ENCODE results near the gene CSNK2A2. TPM values are rescaled to one million over a fixed set of nuclear protein-coding genes. Genes with fewer than 3 reads are reported as not detected.
A peak's percentile ranks its signal among the peaks of the same experiment; 100 is the strongest.

The CSNK2A2 gene
- total and polyA plus RNA-seq, 2 of the 8 experiments (the other 6 are each of a cell fraction or from before 2014, with no cell fraction given) = 37.9 to 128 TPM

- H3K23ac ChIP-seq (ENCODE audit: insufficient read length) = no peak overlapping the region
- no peaks in the 10 kb centered on the region for H4K20me1 ChIP-seq (replicated peaks in 1 of 2; ENCODE audit: control insufficient read depth in 1 of 2, insufficient read depth in 2 of 2, low read length in 2 of 2)
- H3K4me2 ChIP-seq (ENCODE audit: insufficient read depth in 1 of 2, low read depth in 2 of 2, low read length in 2 of 2) = peak overlapping the region; percentile 80 to 98
- peak overlapping the region; percentile 12; the same call in 1 of the 2 replicates for H2BK12ac ChIP-seq (ENCODE audit: low read depth, low read length)
- peaks cover 11% of the 10 kb centered on the region for H3K23me2 ChIP-seq (ENCODE audit: low read depth, low read length)
- peak overlapping the region; percentile 74 to 83 (median 78) for H3K4me3 ChIP-seq (ENCODE audit: extremely low read depth in 1 of 4, insufficient read depth in 2 of 4, low read depth in 3 of 4, low read length in 4 of 4)
- 1% methylated on average over 13 of the region's 13 CpGs; no CpG with 5 or more reads in 1 of the 2 experiments for WGBS, 2 experiments (ENCODE audit: extremely low coverage in 1 of 2, insufficient coverage in 1 of 2, insufficient read length in 1 of 2, insufficient replicate concordance in 2 of 2, low coverage in 1 of 2, low lambda C conversion rate in 2 of 2, missing lambda C conversion rate in 1 of 2)
- H3K27ac ChIP-seq (ENCODE audit: low read depth, low read length) = no peak overlapping the region
- H3K79me1 ChIP-seq (ENCODE audit: low read depth, low read length) = no peaks in the 10 kb centered on the region
- no peaks in the 10 kb centered on the region for H3K9me3 ChIP-seq (ENCODE audit: insufficient read depth in 2 of 2, low read depth in 1 of 2, low read length in 1 of 2)
- no peaks in the 10 kb centered on the region for H3K36me3 ChIP-seq (ENCODE audit: control insufficient read depth in 2 of 4, insufficient read depth in 4 of 4, low read length in 3 of 4)
- H3K56ac ChIP-seq (replicated peaks; ENCODE audit: insufficient read length, low read depth, low read length) = no peak overlapping the region
- H2AK5ac ChIP-seq (ENCODE audit: low read depth, low read length) = no peak overlapping the region
- ChIA-PET POLR2A (ENCODE audit: partially characterized antibody) (interaction anchor here (1.1 to 1.3 kb wide), 2 partner anchors 13 to 47 kb away, joined by 3 to 4 read pairs; a partner anchor contains a TSS), CTCF (ENCODE audit: partially characterized antibody) (no interaction called here)
- 0 out of 2 replicates have a peak overlapping the region, but pooled peaks have one; percentile 12 for H3K18ac ChIP-seq (ENCODE audit: extremely low read depth, low read length)
- H2AFZ ChIP-seq (ENCODE audit: low read length) = peak overlapping the region; percentile 99
- peak overlapping the region; percentile 36; the same call in 1 of the 2 replicates for H2BK5ac ChIP-seq (ENCODE audit: low read depth, low read length)
- no peak overlapping the region for H3K4ac ChIP-seq (replicated peaks; ENCODE audit: insufficient read length, low read depth, low read length)
- H4K8ac ChIP-seq (ENCODE audit: extremely low read depth, insufficient read depth, low read length) = peak overlapping the region; percentile 7; the same call in 1 of the 2 replicates
- no peak overlapping the region for H4K5ac ChIP-seq (ENCODE audit: insufficient read length, low read depth, low read length)
- DNase-seq (ENCODE audit: low read depth in 1 of 2, low spot score in 2 of 2) (peak; percentile 73 to 90), FAIRE-seq (peak; percentile 82)
- no peak overlapping the region for H2BK120ac ChIP-seq (replicated peaks; ENCODE audit: low read depth, low read length)
- peak overlapping the region in 3 of 4 experiments; percentile 52 to 93 (median 64); a peak in 6 of 7 replicates for H3K9ac ChIP-seq (replicated peaks in 1 of 4; ENCODE audit: extremely low read depth in 1 of 4, low read depth in 3 of 4, low read length in 3 of 4)
- peak overlapping the region; percentile 27; the same call in 1 of the 2 replicates for H2BK20ac ChIP-seq (ENCODE audit: low read length)
- 0 out of 2 replicates have a peak overlapping the region, but pooled peaks have one; percentile 97 for H2BK15ac ChIP-seq (ENCODE audit: low read length)
- no peak overlapping the region for H4K91ac ChIP-seq (replicated peaks; ENCODE audit: insufficient read length, low read length)
- no peaks in the 10 kb centered on the region for H3K27me3 ChIP-seq (replicated peaks in 1 of 4; ENCODE audit: control insufficient read depth in 3 of 4, extremely low read depth in 1 of 4, insufficient read depth in 3 of 4, low read length in 3 of 4)
- H3K79me2 ChIP-seq (ENCODE audit: control insufficient read depth in 1 of 2, insufficient read depth in 2 of 2, low read length in 2 of 2) = no peaks in the 10 kb centered on the region
- H3K4me1 ChIP-seq (replicated peaks in 1 of 4; ENCODE audit: control insufficient read depth in 3 of 4, insufficient read depth in 4 of 4, low read length in 3 of 4) = peaks cover 0 to 6% (median 3%) of the 10 kb centered on the region in 4 experiments; a peak in 4 of 7 replicates
- no peak overlapping the region for H3K14ac ChIP-seq (ENCODE audit: insufficient read length)
- TF ChIP-seq PHF8 (conservative IDR thresholded peaks at IDR 0.05; ENCODE audit: low read depth, low read length) (peak; percentile 40; the same call in 1 of the 2 replicates), CREB1 (IDR thresholded peaks at IDR 0.05) (0 out of 2 replicates have a peak, but pooled peaks have one; percentile 7), POLR2AphosphoS5 (IDR thresholded peaks at IDR 0.05; ENCODE audit: low read depth, low read length) (peak; percentile 31; the same call in 1 of the 2 replicates), BCL11A (IDR thresholded peaks at IDR 0.05; ENCODE audit: low read depth in 2 of 2, low read length in 2 of 2) (no peak), RAD21 (IDR thresholded peaks at IDR 0.05 in 1 of 2, conservative IDR thresholded peaks at IDR 0.05 in 1 of 2; ENCODE audit: low read depth in 2 of 2, low read length in 2 of 2) (no peak), ASH2L (IDR thresholded peaks at IDR 0.05; ENCODE audit: low read length) (no peak), MAX (IDR thresholded peaks at IDR 0.05) (peak; percentile 79), SP1 (IDR thresholded peaks at IDR 0.05; ENCODE audit: low read depth, low read length) (0 out of 2 replicates have a peak, but pooled peaks have one; percentile 34), TAF1 (IDR thresholded peaks at IDR 0.05; ENCODE audit: low read depth, low read length) (peak; percentile 46; the same call in 1 of the 2 replicates), FOSL1 (IDR thresholded peaks at IDR 0.05; ENCODE audit: insufficient read depth, low read depth, low read length) (no peak), SAP30 (IDR thresholded peaks at IDR 0.05; ENCODE audit: insufficient read depth, insufficient replicate concordance, low read length) (peak; percentile 50), RNF2 (IDR thresholded peaks at IDR 0.05; ENCODE audit: borderline replicate concordance, low read depth, low read length, missing control alignments, poor library complexity, severe bottlenecking) (no peak)
Observed at GRCh38 chr16:58236231-58236690, 38.4 kb upstream of the CSNK2A2 start.

All from H1 (cell line).